ENCODE results near the gene FAM163B.
A peak's percentile ranks its signal among the peaks of the same experiment; 100 is the strongest.

FAM163B gene

GRCh38 chr9:133532937-133533668, 76.1 kb downstream of the FAM163B start (continued):
- TF ChIP-seq SP3 (tag by site-specific recombination; IDR thresholded peaks at IDR 0.05) (no peak), WT1 (tag by site-specific recombination; IDR thresholded peaks at IDR 0.05) (no peak), ZNF274 (IDR thresholded peaks at IDR 0.05; ENCODE audit: low read length) (no peak), ZNF274 (tag by site-specific recombination; IDR thresholded peaks at IDR 0.05; ENCODE audit: borderline replicate concordance) (no peak), ZNF2 (tag by site-specific recombination; IDR thresholded peaks at IDR 0.05) (peak; percentile 99), ZNF747 (tag by site-specific recombination; IDR thresholded peaks at IDR 0.05) (no peak), ZNF560 (tag by site-specific recombination; IDR thresholded peaks at IDR 0.05; ENCODE audit: borderline replicate concordance) (no peak), OSR2 (tag by site-specific recombination; IDR thresholded peaks at IDR 0.05) (no peak), ZBTB20 (tag by site-specific recombination; IDR thresholded peaks at IDR 0.05) (no peak; the same call in 1 of the 2 replicates), ZNF549 (tag by site-specific recombination; IDR thresholded peaks at IDR 0.05) (no peak), ZNF473 (tag by site-specific recombination; IDR thresholded peaks at IDR 0.05) (no peak), FEZF1 (tag by site-specific recombination; IDR thresholded peaks at IDR 0.05) (no peak), KLF16 (tag by site-specific recombination; IDR thresholded peaks at IDR 0.05) (peak; percentile 56; the same call in 1 of the 2 replicates), ZNF645 (tag by site-specific recombination; IDR thresholded peaks at IDR 0.05) (no peak), INSM2 (tag by site-specific recombination; IDR thresholded peaks at IDR 0.05) (no peak), ZNF830 (tag by site-specific recombination; IDR thresholded peaks at IDR 0.05; ENCODE audit: low read depth) (no peak), ZNF571 (tag by site-specific recombination; IDR thresholded peaks at IDR 0.05) (no peak), SP7 (tag by site-specific recombination; IDR thresholded peaks at IDR 0.05) (peak; percentile 48), ZNF555 (tag by site-specific recombination; conservative IDR thresholded peaks at IDR 0.05) (no peak), ZNF426 (tag by site-specific recombination; IDR thresholded peaks at IDR 0.05) (no peak), ZNF544 (tag by site-specific recombination; IDR thresholded peaks at IDR 0.05) (no peak), SCRT2 (tag by site-specific recombination; IDR thresholded peaks at IDR 0.05) (peak; percentile 91), SALL2 (tag by site-specific recombination; IDR thresholded peaks at IDR 0.05; ENCODE audit: borderline replicate concordance) (peak; percentile 68; the same call in 1 of the 2 replicates), ZNF707 (tag by site-specific recombination; IDR thresholded peaks at IDR 0.05) (no peak), ZNF148 (tag by site-specific recombination; IDR thresholded peaks at IDR 0.05; ENCODE audit: borderline replicate concordance) (peak; percentile 83), ZSCAN5A (tag by site-specific recombination; IDR thresholded peaks at IDR 0.05) (no peak), ZNF146 (tag by site-specific recombination; IDR thresholded peaks at IDR 0.05) (no peak; the same call in 1 of the 2 replicates), ZBTB17 (tag by site-specific recombination; IDR thresholded peaks at IDR 0.05) (peak; percentile 67), ZNF202 (tag by site-specific recombination; IDR thresholded peaks at IDR 0.05; ENCODE audit: borderline replicate concordance) (no peak), KLF8 (tag by site-specific recombination; IDR thresholded peaks at IDR 0.05) (peak; percentile 85), ZBTB26 (tag by site-specific recombination; optimal IDR thresholded peaks at IDR 0.05) (no peak), ZNF366 (tag by site-specific recombination; conservative IDR thresholded peaks at IDR 0.05) (no peak), ZNF184 (tag by site-specific recombination; IDR thresholded peaks at IDR 0.05) (no peak), ZNF561 (tag by site-specific recombination; IDR thresholded peaks at IDR 0.05; ENCODE audit: borderline replicate concordance) (no peak)
